OCI-M2 (cell line): ENCODE data around the gene TSKS.
"Not testable (repeated sequence)": the region's sequence is repeated elsewhere in the genome, so short reads cannot be mapped to it uniquely, and the experiment has no call there.

Experiments used
- DNase-seq: peaks from one replicate; lab custom pipeline; 2025; ENCODE audit not compliant: unreplicated experiment; lab: John Stamatoyannopoulos, UW

The TSKS gene

GRCh38 chr19:49767381-49767780, 4.3 kb upstream of the TSKS start:
- no peak for DNase-seq

GRCh38 chr19:49766930-49767299, 3.8 kb upstream of the TSKS start, which contains the start of gene AP2A1:
Gene AP2A1 (plus strand): TSS chr19:49767001. CDS start chr19:49767134, 133 bp downstream.
- no peak for DNase-seq

- DNase-seq = peak; percentile 99
Observed at GRCh38 chr19:49766007-49766929, 3.2 kb upstream of the TSKS start.

- DNase-seq = no peak
Observed at GRCh38 chr19:49764341-49764740, 1.2 kb upstream of the TSKS start.

- no peak for DNase-seq
Observed at GRCh38 chr19:49761625-49762311, 1.3 kb downstream of the TSKS start.

GRCh38 chr19:49761249-49761624, 1.9 kb downstream of the TSKS start:
- DNase-seq = no peak

GRCh38 chr19:49758292-49758691, 4.8 kb downstream of the TSKS start:
- no peak for DNase-seq

GRCh38 chr19:49755956-49756355, 7.2 kb downstream of the TSKS start:
- no peak for DNase-seq

- no peak for DNase-seq
Observed at GRCh38 chr19:49752701-49753100, 10.4 kb downstream of the TSKS start.

GRCh38 chr19:49749771-49750170, 13.3 kb downstream of the TSKS start:
- DNase-seq = no peak

GRCh38 chr19:49749055-49749716, 13.9 kb downstream of the TSKS start:
- DNase-seq = no peak

- DNase-seq = no peak
Observed at GRCh38 chr19:49746206-49746958, 16.7 kb downstream of the TSKS start.

GRCh38 chr19:49744946-49745381, 18.1 kb downstream of the TSKS start:
- DNase-seq = no peak

GRCh38 chr19:49741210-49741844, 21.8 kb downstream of the TSKS start:
- DNase-seq = no peak

GRCh38 chr19:49739933-49740332, 23.2 kb downstream of the TSKS start:
- no peak for DNase-seq

GRCh38 chr19:49739098-49739497, 24.0 kb downstream of the TSKS start:
- no peak for DNase-seq

- DNase-seq = no peak
Observed at GRCh38 chr19:49738268-49738667, 24.8 kb downstream of the TSKS start.

GRCh38 chr19:49730166-49730565, 32.9 kb downstream of the TSKS start:
- no peak for DNase-seq

GRCh38 chr19:49727217-49728030, 35.7 kb downstream of the TSKS start:
- DNase-seq = no peak

GRCh38 chr19:49719420-49719819, 43.7 kb downstream of the TSKS start:
- DNase-seq = not testable (repeated sequence)
